HEK293 (cell line): Measurements from ENCODE around the gene FILIP1L.
A peak's percentile ranks its signal among the peaks of the same experiment; 100 is the strongest.

Experiments used
- CTCF ChIA-PET: fragments of 350-600 bp; formaldehyde crosslinking; extraction: SDS; loops from one replicate; lab custom pipeline; 2021; ENCODE audit warnings: antibody characterized with exemption; lab: Yijun Ruan, JAX
- POLR2A ChIA-PET: fragments of 300-600 bp; formaldehyde crosslinking; extraction: SDS; loops from one replicate; lab custom pipeline; 2020; ENCODE audit warnings: antibody characterized with exemption, inconsistent platforms; lab: Yijun Ruan, JAX
- H3K27ac ChIP-seq: fragments of 200-500 bp; sonication (Bioruptor generic); 2 replicates; pipeline ENCODE4 v1.5.1; 2014; ENCODE audit warnings: low read depth, low read length, control low read depth, inconsistent platforms; ENCODE audit errors: extremely low read depth
- H3K36me3 ChIP-seq, 2 experiments: fragments of 200-500 bp in 1 of 2; sonication (Bioruptor generic) in 1 of 2; 1 replicate in 1 of 2; 2 replicates in 1 of 2; pipeline ENCODE4 v1.5.1; 2014 to 2017; ENCODE audit warnings: inconsistent platforms in 2 of 2, low read length in 2 of 2; ENCODE audit not compliant: control insufficient read depth in 2 of 2, insufficient read depth in 1 of 2
- H3K4me1 ChIP-seq: fragments of 200-500 bp; sonication (Bioruptor generic); 2 replicates; pipeline ENCODE4 v1.5.1; 2014; ENCODE audit warnings: mild to moderate bottlenecking, low read length, inconsistent platforms; ENCODE audit not compliant: control insufficient read depth, insufficient read depth
- H3K4me3 ChIP-seq: 2 replicates; pipeline ENCODE4 v1.5.1; 2011; ENCODE audit warnings: low read depth, mild to moderate bottlenecking, control low read depth, low read length, moderate library complexity
- H3K9me3 ChIP-seq: fragments of 200-500 bp; sonication (Bioruptor generic); 2 replicates; pipeline ENCODE4 v1.5.1; 2014; ENCODE audit warnings: low read depth, low read length, inconsistent platforms; ENCODE audit not compliant: control insufficient read depth, insufficient read depth
- AEBP2 ChIP-seq: fragments of 450-650 bp; formaldehyde crosslinking; IDR thresholded peaks from 2 replicates; pipeline ENCODE4 v1.5.1; 2016; ENCODE audit warnings: missing biosample characterization, missing genetic modification characterization, borderline replicate concordance
- BCL11B ChIP-seq: fragments of 450-650 bp; formaldehyde crosslinking; IDR thresholded peaks from 2 replicates; pipeline ENCODE4 v1.5.1; 2016; ENCODE audit warnings: low read depth, missing biosample characterization, missing genetic modification characterization
- FEZF1 ChIP-seq: fragments of 450-650 bp; formaldehyde crosslinking; IDR thresholded peaks from 2 replicates; pipeline ENCODE4 v1.5.1; 2016; ENCODE audit warnings: missing biosample characterization, missing genetic modification characterization
- GLIS2 ChIP-seq: fragments of 450-650 bp; formaldehyde crosslinking; IDR thresholded peaks from 2 replicates; pipeline ENCODE4 v1.5.1; 2016; ENCODE audit warnings: missing biosample characterization, missing genetic modification characterization
- PBX3 ChIP-seq: sonication (generic); formaldehyde crosslinking; IDR thresholded peaks from 2 replicates; pipeline ENCODE4 v1.8.1; 2022; ENCODE audit warnings: mild to moderate bottlenecking, moderate library complexity, missing genetic modification reagents
- TRIM28 ChIP-seq: IDR thresholded peaks from 2 replicates; pipeline ENCODE4 v1.6.1; 2011; ENCODE audit warnings: low read length, control low read depth, borderline replicate concordance
- ZBTB44 ChIP-seq: fragments of 450-650 bp; IDR thresholded peaks from 2 replicates; pipeline ENCODE4 v1.5.1; 2018; ENCODE audit warnings: missing biosample characterization, mild to moderate bottlenecking, missing genetic modification characterization
- ZFHX2 ChIP-seq: fragments of 450-650 bp; formaldehyde crosslinking; conservative IDR thresholded peaks from 2 replicates; pipeline ENCODE4 v1.5.1; 2016; ENCODE audit warnings: missing biosample characterization, missing genetic modification characterization
- ZFP37 ChIP-seq: fragments of 450-650 bp; formaldehyde crosslinking; IDR thresholded peaks from 2 replicates; pipeline ENCODE4 v1.5.1; 2016; ENCODE audit warnings: missing biosample characterization, missing genetic modification characterization
- ZNF248 ChIP-seq: fragments of 450-650 bp; formaldehyde crosslinking; IDR thresholded peaks from 2 replicates; pipeline ENCODE4 v1.5.1; 2017; ENCODE audit warnings: missing biosample characterization, missing genetic modification characterization
- ZNF324 ChIP-seq: fragments of 450-650 bp; formaldehyde crosslinking; IDR thresholded peaks from 2 replicates; pipeline ENCODE4 v1.5.1; 2016; ENCODE audit warnings: missing biosample characterization, missing genetic modification characterization
- ZNF362 ChIP-seq: fragments of 450-650 bp; formaldehyde crosslinking; IDR thresholded peaks from 2 replicates; pipeline ENCODE4 v1.5.1; 2016; ENCODE audit warnings: missing biosample characterization, missing genetic modification characterization
- ZNF391 ChIP-seq: fragments of 450-650 bp; formaldehyde crosslinking; IDR thresholded peaks from 2 replicates; pipeline ENCODE4 v1.5.1; 2016; ENCODE audit warnings: low read depth, missing biosample characterization, missing genetic modification characterization, borderline replicate concordance
- ZNF398 ChIP-seq: fragments of 450-650 bp; formaldehyde crosslinking; IDR thresholded peaks from 2 replicates; pipeline ENCODE4 v1.5.1; 2017; ENCODE audit warnings: missing biosample characterization, missing genetic modification characterization
- ZNF449 ChIP-seq: fragments of 450-650 bp; formaldehyde crosslinking; IDR thresholded peaks from 2 replicates; pipeline ENCODE4 v1.5.1; 2017; ENCODE audit warnings: missing biosample characterization, mild to moderate bottlenecking, missing genetic modification characterization, moderate library complexity
- ZNF518A ChIP-seq: fragments of 450-650 bp; formaldehyde crosslinking; conservative IDR thresholded peaks from 2 replicates; pipeline ENCODE4 v1.5.1; 2016; ENCODE audit warnings: low read depth, missing biosample characterization, missing genetic modification characterization
- ZNF549 ChIP-seq: fragments of 450-650 bp; IDR thresholded peaks from 2 replicates; pipeline ENCODE4 v1.5.1; 2018; ENCODE audit warnings: missing biosample characterization, missing genetic modification characterization, mild to moderate bottlenecking, inconsistent platforms, moderate library complexity
- ZNF561 ChIP-seq: fragments of 450-650 bp; IDR thresholded peaks from 2 replicates; pipeline ENCODE4 v1.5.1; 2018; ENCODE audit warnings: missing biosample characterization, missing genetic modification characterization, borderline replicate concordance
- ZNF626 ChIP-seq: fragments of 450-650 bp; sonication (Bioruptor Pico); formaldehyde crosslinking; IDR thresholded peaks from 2 replicates; pipeline ENCODE4 v1.5.1; 2018; ENCODE audit warnings: missing biosample characterization, missing genetic modification characterization, inconsistent platforms
- ZNF792 ChIP-seq: fragments of 450-650 bp; formaldehyde crosslinking; IDR thresholded peaks from 2 replicates; pipeline ENCODE4 v1.5.1; 2016; ENCODE audit warnings: missing biosample characterization, missing genetic modification characterization
- ZNF830 ChIP-seq: fragments of 450-650 bp; IDR thresholded peaks from 2 replicates; pipeline ENCODE4 v1.5.0; 2018; ENCODE audit warnings: missing biosample characterization, missing genetic modification characterization, low read depth, mild to moderate bottlenecking, moderate library complexity
- ZXDB ChIP-seq: fragments of 450-650 bp; formaldehyde crosslinking; IDR thresholded peaks from 2 replicates; pipeline ENCODE4 v1.5.1; 2016; ENCODE audit warnings: missing biosample characterization, missing genetic modification characterization

The FILIP1L gene

GRCh38 chr3:99817437-99818240 is 296.7 kb downstream of the FILIP1L start, which contains the start of gene CMSS1:
CMSS1 (plus strand) TSS chr3:99817862.
- POLR2A ChIA-PET = interaction anchor here (1.0 kb wide), 1 partner anchor 8 kb away, joined by 3 read pairs; no protein-coding TSS in a partner anchor
- no peak for TF ChIP-seq ZNF398 (tag by site-specific recombination)
- peak; percentile 72 for TF ChIP-seq GLIS2 (tag by site-specific recombination)
- TF ChIP-seq ZFP37 (tag by site-specific recombination) = 0 out of 2 replicates have a peak, but pooled peaks have one; percentile 77
- TF ChIP-seq ZNF449 (tag by site-specific recombination) = peak; percentile 53; the same call in 1 of the 2 replicates
- TF ChIP-seq BCL11B (tag by site-specific recombination) = no peak
- TF ChIP-seq FEZF1 = no peak
- no peak for TF ChIP-seq ZNF830 (tag by site-specific recombination)
- no peak for TF ChIP-seq ZNF248 (tag by site-specific recombination)
- TF ChIP-seq ZNF391 (tag by site-specific recombination) = 0 out of 2 replicates have a peak, but pooled peaks have one; percentile 25
- TF ChIP-seq TRIM28 = peak; percentile 84
- no peak for TF ChIP-seq ZBTB44 (tag by site-specific recombination)
- no peak for TF ChIP-seq ZNF792 (tag by site-specific recombination)
- peak; percentile 70 for TF ChIP-seq ZNF518A
- TF ChIP-seq ZNF626 (tag by site-specific recombination) = 0 out of 2 replicates have a peak, but pooled peaks have one; percentile 33
- peak; percentile 89 for TF ChIP-seq ZNF561
- peak; percentile 98 for TF ChIP-seq ZXDB (tag by site-specific recombination)
- peak; percentile 59 for TF ChIP-seq ZFHX2 (tag by site-specific recombination)
- peak; percentile 84 for TF ChIP-seq ZNF324 (tag by site-specific recombination)
- TF ChIP-seq ZNF362 (tag by site-specific recombination) = peak; percentile 46; the same call in 1 of the 2 replicates
- no peak for TF ChIP-seq AEBP2 (tag by site-specific recombination)
- no peak for TF ChIP-seq PBX3 (CRISPR knock-in tag)
- no peak for TF ChIP-seq ZNF549

More at GRCh38 chr3:99817437-99818240, 296.7 kb downstream of the FILIP1L start, which contains the start of gene CMSS1:
- Histone ChIP-seq H3K36me3 (peaks cover 0 to 2% of the 10 kb centered on the region in 2 experiments; a peak in 1 of 3 replicates), H3K4me1 (peaks cover 3% of the 10 kb centered on the region), H3K9me3 (no peaks in the 10 kb centered on the region), H3K4me3 (peak within 1 kb of the TSS; percentile 80), H3K27ac (peak within 1 kb of the TSS; percentile 65)
- CTCF ChIA-PET = interaction anchor here (0.6 to 1.8 kb wide), 5 partner anchors 10 to 596 kb away, joined by 3 to 5 read pairs (median 4); no protein-coding TSS in a partner anchor
